Measurements from ENCODE around the gene MRPS17.
"Not testable (repeated sequence)": the region's sequence is repeated elsewhere in the genome, so short reads cannot be mapped to it uniquely, and the experiment has no call there.

Gene MRPS17

DNA sequence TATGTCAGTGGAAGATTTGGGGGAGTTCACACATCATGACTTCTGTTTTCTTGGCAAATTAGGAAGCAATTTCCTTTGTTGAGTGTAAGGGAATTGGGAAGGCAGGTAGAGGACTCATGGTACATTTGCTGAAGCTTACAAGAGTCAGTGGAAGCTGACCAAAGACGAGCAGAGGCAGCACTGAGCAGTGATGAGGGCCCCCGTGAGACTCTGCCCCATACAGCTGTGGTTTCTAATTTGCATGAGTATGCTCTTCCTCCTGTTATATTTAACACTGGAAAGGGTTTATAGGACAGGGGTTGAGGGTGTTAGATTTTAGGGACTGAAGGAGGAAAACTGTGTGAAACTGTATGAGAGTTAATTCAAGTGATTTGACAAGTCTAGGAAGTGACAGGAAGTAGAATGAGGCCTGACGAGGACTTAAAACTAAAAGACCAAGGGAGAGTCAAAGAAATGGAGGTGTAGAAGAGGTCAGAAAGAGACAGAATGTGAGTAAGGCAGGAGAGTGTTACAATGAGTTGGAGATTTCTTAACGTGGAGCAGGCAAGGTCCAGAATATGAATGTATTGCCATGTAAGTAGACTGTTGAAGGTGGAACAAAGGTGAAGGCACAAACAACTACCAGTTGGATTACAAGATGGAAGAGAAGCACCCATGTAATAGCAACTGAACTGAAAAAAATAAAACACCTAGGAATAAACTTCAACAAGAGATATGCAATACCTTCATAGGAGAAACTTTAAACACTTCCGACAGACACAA, 23.5 kb upstream of the MRPS17 start:
- H3K4me2 ChIP-seq (ENCODE audit: low read length), result no peak overlapping the region

DNA sequence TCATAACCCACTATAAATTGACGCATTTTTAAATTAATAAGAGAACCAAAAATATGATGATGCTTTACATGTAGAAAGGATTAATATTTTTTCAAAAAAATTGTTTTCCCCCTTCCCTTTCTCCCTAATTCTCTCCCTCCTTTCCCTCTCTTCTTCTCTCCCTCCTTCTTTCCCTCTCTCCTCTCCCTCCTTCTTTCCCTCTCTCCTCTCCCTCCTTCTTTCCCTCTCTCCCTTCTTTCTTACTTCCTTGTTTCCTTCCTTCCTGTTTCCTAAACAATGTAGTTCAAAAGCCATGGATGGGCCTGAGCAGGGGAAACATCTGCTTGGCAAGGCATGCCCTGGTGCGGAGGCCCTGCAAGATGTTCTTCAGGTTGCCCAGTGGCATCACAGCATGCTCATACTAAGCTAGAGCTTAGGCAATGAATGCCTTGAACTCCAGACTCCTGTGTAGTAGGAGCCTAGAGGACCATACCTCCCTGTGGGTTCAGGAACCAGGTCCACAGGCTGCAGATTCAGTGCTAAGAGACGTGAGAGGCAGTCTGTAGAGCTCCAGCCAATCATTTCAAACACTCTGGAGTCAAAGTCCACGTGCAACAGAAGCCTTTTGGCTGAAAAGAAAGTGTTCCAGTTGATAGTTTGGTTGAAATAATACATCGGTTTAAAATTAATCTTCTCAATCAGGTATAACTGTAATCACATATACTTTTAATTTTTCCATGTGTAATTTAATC, 20.1 kb upstream of the MRPS17 start:
- H3K4me1 ChIP-seq (ENCODE audit: low read length), result no peaks in the 10 kb centered on the region
- no peaks in the 10 kb centered on the region for H3K36me3 ChIP-seq (replicated peaks; ENCODE audit: low read depth, low read length)
- no peak overlapping the region for H3K4me3 ChIP-seq (ENCODE audit: low read length)
- TF ChIP-seq, protein P1, sequence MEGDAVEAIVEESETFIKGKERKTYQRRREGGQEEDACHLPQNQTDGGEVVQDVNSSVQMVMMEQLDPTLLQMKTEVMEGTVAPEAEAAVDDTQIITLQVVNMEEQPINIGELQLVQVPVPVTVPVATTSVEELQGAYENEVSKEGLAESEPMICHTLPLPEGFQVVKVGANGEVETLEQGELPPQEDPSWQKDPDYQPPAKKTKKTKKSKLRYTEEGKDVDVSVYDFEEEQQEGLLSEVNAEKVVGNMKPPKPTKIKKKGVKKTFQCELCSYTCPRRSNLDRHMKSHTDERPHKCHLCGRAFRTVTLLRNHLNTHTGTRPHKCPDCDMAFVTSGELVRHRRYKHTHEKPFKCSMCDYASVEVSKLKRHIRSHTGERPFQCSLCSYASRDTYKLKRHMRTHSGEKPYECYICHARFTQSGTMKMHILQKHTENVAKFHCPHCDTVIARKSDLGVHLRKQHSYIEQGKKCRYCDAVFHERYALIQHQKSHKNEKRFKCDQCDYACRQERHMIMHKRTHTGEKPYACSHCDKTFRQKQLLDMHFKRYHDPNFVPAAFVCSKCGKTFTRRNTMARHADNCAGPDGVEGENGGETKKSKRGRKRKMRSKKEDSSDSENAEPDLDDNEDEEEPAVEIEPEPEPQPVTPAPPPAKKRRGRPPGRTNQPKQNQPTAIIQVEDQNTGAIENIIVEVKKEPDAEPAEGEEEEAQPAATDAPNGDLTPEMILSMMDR (IDR thresholded peaks at IDR 0.05; ENCODE audit: low read depth, low read length), result no peak
- TF ChIP-seq EZH2phosphoT487 (IDR thresholded peaks at IDR 0.05; ENCODE audit: low read depth), result no peak
- H3K27ac ChIP-seq (ENCODE audit: low read length), result no peak overlapping the region
- H3K27me3 ChIP-seq (ENCODE audit: low read depth, low read length), result no peaks in the 10 kb centered on the region
- H2AFZ ChIP-seq (ENCODE audit: low read depth, low read length), result no peak overlapping the region
- no peak overlapping the region for H3K4me2 ChIP-seq (ENCODE audit: low read length)
- no peak overlapping the region for H3K9ac ChIP-seq (ENCODE audit: low read length)
- H3K9me3 ChIP-seq (ENCODE audit: insufficient read depth, low read length), result no peaks in the 10 kb centered on the region; the same call in 1 of the 2 replicates
- H3K79me2 ChIP-seq (ENCODE audit: low read length), result no peaks in the 10 kb centered on the region
- H4K20me1 ChIP-seq (ENCODE audit: insufficient read depth, low read length), result no peaks in the 10 kb centered on the region

More for the DNA sequence above, 23.5 kb upstream of the MRPS17 start:
- Histone ChIP-seq H3K79me2 (ENCODE audit: low read length) (no peaks in the 10 kb centered on the region), H3K4me3 (ENCODE audit: low read length) (no peak overlapping the region), H3K9ac (ENCODE audit: low read length) (no peak overlapping the region), H3K36me3 (replicated peaks; ENCODE audit: low read depth, low read length) (peaks cover 7% of the 10 kb centered on the region), H3K27ac (ENCODE audit: low read length) (no peak overlapping the region), H3K9me3 (ENCODE audit: insufficient read depth, low read length) (no peaks in the 10 kb centered on the region), H2AFZ (ENCODE audit: low read depth, low read length) (no peak overlapping the region), H4K20me1 (ENCODE audit: insufficient read depth, low read length) (no peaks in the 10 kb centered on the region), H3K4me1 (ENCODE audit: low read length) (no peaks in the 10 kb centered on the region), H3K27me3 (ENCODE audit: low read depth, low read length) (no peaks in the 10 kb centered on the region)
- TF ChIP-seq, protein P1 (IDR thresholded peaks at IDR 0.05; ENCODE audit: low read depth, low read length), result no peak
- TF ChIP-seq EZH2phosphoT487 (IDR thresholded peaks at IDR 0.05; ENCODE audit: low read depth), result no peak

DNA sequence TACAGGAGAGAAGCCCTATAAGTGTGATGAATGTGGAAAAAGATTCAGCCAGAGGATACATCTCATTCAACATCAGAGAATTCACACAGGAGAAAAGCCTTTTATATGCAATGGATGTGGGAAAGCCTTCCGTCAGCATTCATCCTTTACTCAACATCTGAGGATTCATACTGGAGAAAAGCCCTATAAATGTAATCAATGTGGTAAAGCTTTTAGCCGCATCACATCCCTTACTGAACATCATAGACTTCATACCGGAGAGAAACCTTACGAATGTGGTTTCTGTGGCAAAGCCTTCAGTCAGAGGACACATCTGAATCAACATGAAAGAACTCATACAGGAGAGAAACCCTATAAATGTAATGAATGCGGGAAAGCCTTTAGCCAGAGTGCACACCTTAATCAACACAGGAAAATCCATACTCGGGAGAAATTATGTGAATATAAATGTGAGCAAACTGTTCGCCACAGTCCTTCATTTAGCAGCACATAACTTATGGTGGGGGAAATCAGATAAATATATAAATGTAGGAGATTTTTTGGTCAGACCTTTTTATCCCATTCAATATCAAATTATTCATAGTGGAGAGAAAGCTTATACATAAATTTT, 12.1 kb upstream of the MRPS17 start:
- Histone ChIP-seq H3K9me3 (ENCODE audit: insufficient read depth, low read length) (peaks cover 12% of the 10 kb centered on the region; the same call in 1 of the 2 replicates), H2AFZ (ENCODE audit: low read depth, low read length) (no peak overlapping the region), H3K9ac (ENCODE audit: low read length) (no peak overlapping the region), H3K4me3 (ENCODE audit: low read length) (no peak overlapping the region), H3K4me1 (ENCODE audit: low read length) (no peaks in the 10 kb centered on the region), H3K4me2 (ENCODE audit: low read length) (no peak overlapping the region), H3K27ac (ENCODE audit: low read length) (no peak overlapping the region), H3K36me3 (replicated peaks; ENCODE audit: low read depth, low read length) (peaks cover 7% of the 10 kb centered on the region), H4K20me1 (ENCODE audit: insufficient read depth, low read length) (no peaks in the 10 kb centered on the region), H3K27me3 (ENCODE audit: low read depth, low read length) (no peaks in the 10 kb centered on the region), H3K79me2 (ENCODE audit: low read length) (no peaks in the 10 kb centered on the region)
- no peak for TF ChIP-seq EZH2phosphoT487 (IDR thresholded peaks at IDR 0.05; ENCODE audit: low read depth)
- TF ChIP-seq, protein P1 (IDR thresholded peaks at IDR 0.05; ENCODE audit: low read depth, low read length), result no peak

DNA sequence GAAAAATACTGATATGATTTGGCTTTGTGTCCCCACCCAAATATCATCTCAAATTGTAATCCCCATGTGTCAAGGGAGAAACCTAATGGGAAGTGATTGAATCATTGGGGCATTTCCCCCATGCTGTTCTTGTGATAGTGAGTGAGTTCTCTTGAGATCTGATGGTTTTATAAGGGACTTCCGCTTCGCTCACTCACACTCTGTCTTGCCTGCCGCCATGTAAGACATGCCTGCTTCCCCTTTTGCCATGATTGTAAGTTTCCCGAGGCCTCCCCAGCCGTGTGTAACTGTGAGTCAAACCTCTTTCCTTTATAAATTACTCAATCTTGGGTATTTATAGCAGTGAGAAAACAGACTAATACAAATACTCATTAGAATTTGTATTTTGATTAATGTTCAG, 5.1 kb upstream of the MRPS17 start:
- Histone ChIP-seq H3K4me3 (ENCODE audit: low read length) (no peak overlapping the region), H3K9me3 (ENCODE audit: insufficient read depth, low read length) (peaks cover 6% of the 10 kb centered on the region; the same call in 1 of the 2 replicates), H2AFZ (ENCODE audit: low read depth, low read length) (no peak overlapping the region), H3K4me2 (ENCODE audit: low read length) (no peak overlapping the region), H3K27ac (ENCODE audit: low read length) (no peak overlapping the region), H3K4me1 (ENCODE audit: low read length) (no peaks in the 10 kb centered on the region), H3K9ac (ENCODE audit: low read length) (no peak overlapping the region), H3K27me3 (ENCODE audit: low read depth, low read length) (no peaks in the 10 kb centered on the region), H4K20me1 (ENCODE audit: insufficient read depth, low read length) (no peaks in the 10 kb centered on the region), H3K36me3 (replicated peaks; ENCODE audit: low read depth, low read length) (no peaks in the 10 kb centered on the region), H3K79me2 (ENCODE audit: low read length) (peaks cover under 1% of the 10 kb centered on the region; the same call in 1 of the 2 replicates)
- TF ChIP-seq EZH2phosphoT487 (IDR thresholded peaks at IDR 0.05; ENCODE audit: low read depth), result no peak
- TF ChIP-seq, protein P1 (IDR thresholded peaks at IDR 0.05; ENCODE audit: low read depth, low read length), result no peak

DNA sequence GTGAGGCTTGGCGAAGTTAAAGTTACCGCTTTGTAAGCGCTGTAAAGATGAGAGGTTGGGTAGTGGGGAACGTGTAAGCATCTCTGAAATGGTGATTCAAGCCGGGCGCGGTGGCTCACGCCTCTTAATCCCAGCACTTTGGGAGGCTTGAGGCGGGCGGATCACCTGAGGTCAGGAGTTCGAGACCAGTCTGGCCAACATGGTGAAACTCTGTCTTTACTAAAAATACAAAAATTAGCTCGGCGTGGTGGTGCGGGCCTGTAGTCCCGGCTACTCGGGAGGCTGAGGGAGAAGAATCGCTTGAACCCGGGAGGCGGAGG, 635 bp downstream of the MRPS17 start:
- H3K9me3 ChIP-seq (ENCODE audit: insufficient read depth, low read length); H2AFZ ChIP-seq (ENCODE audit: low read depth, low read length); H3K4me1 ChIP-seq (ENCODE audit: low read length); H3K27me3 ChIP-seq (ENCODE audit: low read depth, low read length); H4K20me1 ChIP-seq (ENCODE audit: insufficient read depth, low read length): not testable (repeated sequence)
- H3K36me3 ChIP-seq (replicated peaks; ENCODE audit: low read depth, low read length), result peaks cover 12% of the 10 kb centered on the region
- peak overlapping the region; percentile 29; the same call in 1 of the 2 replicates for H3K27ac ChIP-seq (ENCODE audit: low read length)
- H3K79me2 ChIP-seq (ENCODE audit: low read length), result peaks cover 26% of the 10 kb centered on the region
- H3K4me2 ChIP-seq (ENCODE audit: low read length), result peak overlapping the region; percentile 73
- peak overlapping the region; percentile 89 for H3K9ac ChIP-seq (ENCODE audit: low read length)
- peak overlapping the region; percentile 100 for H3K4me3 ChIP-seq (ENCODE audit: low read length)
